OCI-M2 (cell line): ENCODE results near the gene FAM240A.
"Not testable (repeated sequence)": the region's sequence is repeated elsewhere in the genome, so short reads cannot be mapped to it uniquely, and the experiment has no call there.

Source experiments
- DNase-seq: peaks from one replicate; lab custom pipeline; 2025; ENCODE audit not compliant: unreplicated experiment; lab: John Stamatoyannopoulos, UW

Gene FAM240A

GRCh38 chr3:46586738-46587246, 25.5 kb upstream of the FAM240A start:
- no peak for DNase-seq

GRCh38 chr3:46587268-46587667, 25.1 kb upstream of the FAM240A start:
- DNase-seq, result not testable (repeated sequence)

- no peak for DNase-seq
Measured at GRCh38 chr3:46593274-46593862, 19.0 kb upstream of the FAM240A start.

- DNase-seq, result no peak
Measured at GRCh38 chr3:46593979-46594378, 18.3 kb upstream of the FAM240A start.

GRCh38 chr3:46594723-46595122, 17.6 kb upstream of the FAM240A start:
- no peak for DNase-seq

- DNase-seq, result no peak
Measured at GRCh38 chr3:46595819-46596314, 16.5 kb upstream of the FAM240A start.

GRCh38 chr3:46599590-46599989, 12.7 kb upstream of the FAM240A start:
- no peak for DNase-seq

GRCh38 chr3:46603446-46604046, 8.8 kb upstream of the FAM240A start:
- no peak for DNase-seq

GRCh38 chr3:46604127-46604526, 8.2 kb upstream of the FAM240A start:
- no peak for DNase-seq

- DNase-seq, result no peak
Measured at GRCh38 chr3:46607603-46608028, 4.7 kb upstream of the FAM240A start.

GRCh38 chr3:46609212-46609721, 3.1 kb upstream of the FAM240A start:
- DNase-seq, result no peak

- no peak for DNase-seq
Measured at GRCh38 chr3:46609944-46610722, 2.2 kb upstream of the FAM240A start.

GRCh38 chr3:46613313-46614005, 1.1 kb downstream of the FAM240A start:
- no peak for DNase-seq

GRCh38 chr3:46614431-46614830, 2.1 kb downstream of the FAM240A start:
- no peak for DNase-seq

GRCh38 chr3:46615050-46615775, 2.9 kb downstream of the FAM240A start:
- DNase-seq, result no peak

GRCh38 chr3:46615976-46616375, 3.7 kb downstream of the FAM240A start:
- DNase-seq, result no peak

- no peak for DNase-seq
Measured at GRCh38 chr3:46617941-46618340, 5.6 kb downstream of the FAM240A start.

- DNase-seq, result no peak
Measured at GRCh38 chr3:46619845-46620778, 7.8 kb downstream of the FAM240A start.

GRCh38 chr3:46624533-46624932, 12.2 kb downstream of the FAM240A start:
- DNase-seq, result no peak
